GM18519 (cell line): Measurements from ENCODE around the gene PLEKHA6.
"Not testable (repeated sequence)": the region's sequence is repeated elsewhere in the genome, so short reads cannot be mapped to it uniquely, and the experiment has no call there.

Experiments used
- ATAC-seq: cut with Tn5 transposase; IDR thresholded peaks from one replicate; pipeline ENCODE4 v1.9.1; 2021; ENCODE audit warnings: mild to moderate bottlenecking, moderate library complexity; ENCODE audit not compliant: unreplicated experiment, low FRiP score

PLEKHA6 gene

GRCh38 chr1:204338997-204339396 lies 20.7 kb downstream of the PLEKHA6 start:
- ATAC-seq, result no peak

DNA sequence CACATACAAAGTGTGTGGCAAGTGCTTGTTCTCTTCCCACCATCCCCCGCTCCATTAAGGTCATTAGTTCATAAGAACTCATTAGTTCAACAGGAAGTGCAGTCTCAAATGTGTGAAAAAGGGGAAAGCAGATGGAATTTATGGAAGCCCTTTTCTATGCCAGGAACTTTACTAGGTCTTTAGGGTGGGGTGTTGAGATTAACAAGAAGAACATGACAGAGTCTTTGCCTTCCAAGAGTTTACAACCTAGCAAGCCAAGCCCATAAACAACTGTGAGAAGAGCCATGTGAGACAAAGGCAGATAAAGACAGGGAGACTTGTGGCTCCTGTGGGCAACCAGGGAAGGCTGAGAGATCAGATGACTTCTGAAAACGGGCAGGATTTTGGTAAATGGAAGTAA lies 21.4 kb downstream of the PLEKHA6 start:
- no peak for ATAC-seq

DNA sequence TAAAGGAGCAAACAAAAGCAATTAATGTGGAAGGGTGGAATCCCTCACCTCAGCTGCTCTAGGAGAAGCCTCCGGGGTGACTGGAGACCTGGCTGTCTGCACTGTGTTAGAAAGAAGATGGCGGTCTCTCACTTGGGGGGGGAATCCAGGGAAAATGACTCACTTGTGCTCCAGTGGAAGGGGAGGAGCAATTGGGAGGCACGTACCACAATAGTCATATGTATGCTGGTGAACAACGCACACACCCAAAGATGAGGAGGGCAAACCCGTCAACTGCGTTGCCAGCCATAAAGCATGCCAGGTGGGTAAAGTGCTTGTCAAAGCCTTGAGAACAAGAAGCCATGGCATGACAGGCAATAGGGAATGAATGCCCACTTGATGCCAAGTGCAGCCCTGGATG lies 22.1 kb downstream of the PLEKHA6 start:
- no peak for ATAC-seq

GRCh38 chr1:204337036-204337429 lies 22.7 kb downstream of the PLEKHA6 start:
- ATAC-seq, result no peak

- ATAC-seq, result no peak
These were observed 23.2 kb downstream of the PLEKHA6 start for GRCh38 chr1:204336421-204337035.

DNA sequence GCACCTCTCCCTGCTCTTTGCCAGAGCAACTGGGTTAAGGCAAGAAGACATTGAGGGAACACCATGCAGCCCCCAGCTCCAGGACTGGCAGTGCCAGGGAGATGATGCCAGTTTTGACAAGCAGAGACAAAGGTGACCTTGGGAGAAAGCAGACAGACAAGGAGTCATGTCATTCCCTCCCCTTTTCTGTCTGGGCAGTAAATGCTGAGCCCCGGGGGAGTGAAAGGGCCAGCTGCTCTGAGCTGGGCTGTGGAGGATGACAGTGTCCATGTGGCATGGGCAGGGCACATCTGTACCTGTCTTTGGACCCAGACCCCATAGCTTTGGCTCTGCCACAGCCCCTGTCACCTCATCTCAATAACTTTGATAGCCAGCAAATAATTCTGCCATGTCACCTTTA lies 24.2 kb downstream of the PLEKHA6 start:
- ATAC-seq, result no peak

DNA sequence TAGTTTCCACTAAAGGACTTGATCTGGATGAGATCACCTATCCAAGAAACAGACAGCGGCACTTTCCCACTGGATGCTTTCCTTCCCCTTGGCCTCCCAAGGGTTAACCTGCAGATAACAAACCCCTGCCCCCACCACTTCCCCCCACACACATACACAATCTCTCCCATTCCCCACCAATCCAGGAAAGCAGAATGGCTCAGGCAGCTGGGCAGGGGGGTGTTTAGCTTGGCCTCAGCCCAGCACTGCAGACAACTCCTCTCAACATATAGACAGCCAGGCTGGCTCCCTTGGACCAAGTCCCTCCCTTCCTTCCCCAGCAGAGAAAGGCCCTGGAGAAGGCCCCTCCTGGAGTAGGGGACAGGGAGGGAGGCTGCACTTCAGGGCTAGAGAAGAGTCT lies 24.6 kb downstream of the PLEKHA6 start:
- no peak for ATAC-seq

GRCh38 chr1:204334455-204334854 lies 25.3 kb downstream of the PLEKHA6 start:
- no peak for ATAC-seq

GRCh38 chr1:204333427-204333826 lies 26.3 kb downstream of the PLEKHA6 start:
- no peak for ATAC-seq

DNA sequence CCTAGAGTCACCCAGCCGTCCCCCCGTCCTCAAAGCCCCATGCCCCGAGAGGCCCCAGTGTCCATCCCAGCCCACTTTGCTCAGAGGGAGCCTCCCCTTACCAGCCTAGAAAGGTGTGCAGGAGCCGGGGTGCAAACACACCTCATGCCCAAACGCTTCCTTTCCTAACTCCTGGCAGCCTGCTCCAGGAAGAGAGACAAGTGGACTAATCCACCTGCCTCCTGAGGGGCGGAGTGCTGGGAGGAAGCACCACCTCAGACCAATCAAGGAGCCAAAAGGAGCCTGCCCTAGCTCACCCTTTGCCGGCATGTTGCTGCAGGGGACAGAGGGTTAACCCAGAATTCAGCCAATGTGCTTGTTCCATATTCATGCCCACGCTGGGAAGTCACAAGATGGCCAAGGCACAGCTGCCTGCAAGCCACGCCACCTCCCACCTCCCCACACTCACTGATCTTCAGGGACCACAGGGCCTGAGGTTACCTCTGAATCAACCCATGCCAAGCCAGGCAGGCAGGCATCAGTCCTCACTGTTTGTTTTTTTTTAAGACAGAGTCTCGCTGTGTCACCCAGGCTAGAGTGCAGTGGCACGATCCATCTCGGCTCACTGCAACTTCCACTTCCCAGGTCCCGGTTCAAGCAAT lies 27.8 kb downstream of the PLEKHA6 start:
- no peak for ATAC-seq

DNA sequence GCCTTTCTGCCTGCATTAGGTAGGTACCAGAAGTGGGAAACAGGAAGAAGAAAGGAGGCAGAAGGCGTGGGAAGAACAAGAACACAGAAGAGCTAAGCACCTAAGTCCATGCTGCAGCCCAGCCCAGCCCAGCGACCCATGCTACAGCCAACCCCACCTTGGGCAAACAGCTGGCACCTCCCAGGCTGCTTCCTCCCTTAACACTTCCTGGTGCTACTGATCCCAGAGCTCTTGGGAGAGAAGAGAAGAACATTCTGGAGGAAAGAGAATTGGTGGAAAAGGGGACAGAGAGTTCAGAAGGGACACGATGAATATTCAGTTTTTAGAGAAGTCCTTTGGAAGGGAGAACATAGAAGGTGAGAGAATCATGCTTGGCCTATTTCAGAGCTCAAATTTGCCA lies 28.5 kb downstream of the PLEKHA6 start:
- no peak for ATAC-seq

- ATAC-seq, result not testable (repeated sequence)
These were observed 31.9 kb downstream of the PLEKHA6 start for GRCh38 chr1:204327870-204328269.

- ATAC-seq, result no peak
These were observed 32.4 kb downstream of the PLEKHA6 start for GRCh38 chr1:204327359-204327758.

GRCh38 chr1:204326771-204327300 lies 32.9 kb downstream of the PLEKHA6 start:
- ATAC-seq, result no peak

DNA sequence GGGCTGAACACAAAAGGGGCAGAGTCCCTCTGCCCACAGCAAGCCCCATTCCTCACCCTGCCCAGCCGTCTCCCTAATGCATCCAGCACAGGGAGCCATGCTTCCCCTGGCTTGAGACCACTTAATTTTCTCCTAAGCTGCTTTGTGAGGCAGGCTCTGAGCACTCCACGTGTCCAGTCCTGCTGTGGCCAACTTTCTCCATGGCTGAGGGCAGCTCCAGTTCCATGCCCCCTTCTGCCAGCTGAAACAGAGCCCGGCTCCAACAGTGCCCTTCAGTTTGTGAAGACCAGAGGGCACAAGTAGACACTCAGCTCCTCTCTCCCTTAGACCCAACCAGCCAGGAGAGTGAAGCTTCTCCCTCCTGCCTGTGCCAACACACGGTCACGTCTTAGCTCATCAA lies 33.8 kb downstream of the PLEKHA6 start:
- ATAC-seq, result no peak

GRCh38 chr1:204323887-204324286 lies 35.8 kb downstream of the PLEKHA6 start:
- ATAC-seq, result no peak

DNA sequence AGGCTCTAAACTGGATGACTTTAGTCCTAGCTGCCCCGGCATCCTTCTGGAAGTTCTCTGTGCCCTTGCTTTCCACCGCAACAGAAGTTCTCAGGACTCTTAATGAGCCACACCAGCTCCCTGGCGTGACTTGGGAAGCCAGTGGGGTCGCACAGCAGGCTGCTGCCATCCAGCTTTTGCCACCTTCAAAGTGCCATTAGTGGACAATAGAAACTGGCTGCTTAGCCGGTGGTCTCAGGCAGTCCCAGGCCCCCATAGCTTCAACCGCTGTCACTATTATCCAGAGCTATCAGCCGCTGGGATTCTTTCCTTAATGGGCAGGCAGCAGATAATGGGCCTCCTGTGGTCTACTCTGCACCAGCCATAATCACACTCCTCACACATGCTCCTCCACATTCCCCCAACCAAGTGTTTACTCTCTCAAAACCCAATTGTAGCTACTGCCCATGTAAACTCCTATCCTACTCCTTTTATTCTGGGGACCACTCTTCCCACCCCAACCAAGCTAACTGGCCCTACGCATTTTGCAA lies 37.3 kb downstream of the PLEKHA6 start:
- ATAC-seq, result no peak

DNA sequence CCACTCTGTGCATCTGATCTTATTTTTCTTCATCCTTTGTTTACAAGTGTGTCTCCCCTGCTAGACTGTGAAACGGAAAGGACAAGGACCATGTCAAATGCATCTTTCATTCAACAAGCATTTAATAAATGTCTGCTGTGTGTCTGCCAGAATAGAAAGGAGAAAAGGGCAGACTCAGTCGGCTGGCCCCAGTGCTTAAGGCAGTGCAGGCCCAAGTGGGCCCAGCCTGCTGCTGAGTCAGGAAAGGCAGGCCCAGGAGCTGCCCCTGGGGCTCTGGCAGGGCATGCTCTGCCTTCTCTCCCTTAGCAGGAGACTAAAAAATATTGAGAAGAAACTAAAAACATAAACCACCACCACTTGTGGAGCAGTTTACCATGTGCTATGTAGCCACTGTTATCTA lies 38.1 kb downstream of the PLEKHA6 start:
- ATAC-seq, result no peak

GRCh38 chr1:204321051-204321450 lies 38.7 kb downstream of the PLEKHA6 start:
- ATAC-seq, result no peak

DNA sequence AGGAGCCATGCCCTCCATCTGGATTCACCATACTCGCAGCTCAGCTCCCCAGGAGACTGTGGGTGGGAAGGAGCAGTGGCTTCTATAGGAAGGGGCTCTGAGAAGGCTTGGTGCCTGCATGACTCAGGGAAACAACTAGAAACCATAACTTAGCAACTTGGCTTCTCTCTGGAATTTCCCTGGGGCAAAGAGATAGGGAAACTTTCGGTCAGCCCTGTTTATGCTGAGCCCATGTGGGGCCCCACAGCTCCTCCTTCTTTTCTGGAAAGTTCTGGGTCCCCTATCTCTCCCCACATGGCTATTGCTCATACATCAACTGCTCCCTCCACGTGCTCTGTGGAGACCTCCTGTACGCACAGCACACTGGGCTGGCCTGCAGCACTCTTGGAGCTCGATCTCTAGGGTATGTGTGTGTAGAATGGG lies 39.3 kb downstream of the PLEKHA6 start:
- no peak for ATAC-seq

- no peak for ATAC-seq
These were observed 40.3 kb downstream of the PLEKHA6 start for GRCh38 chr1:204319462-204319861.

DNA sequence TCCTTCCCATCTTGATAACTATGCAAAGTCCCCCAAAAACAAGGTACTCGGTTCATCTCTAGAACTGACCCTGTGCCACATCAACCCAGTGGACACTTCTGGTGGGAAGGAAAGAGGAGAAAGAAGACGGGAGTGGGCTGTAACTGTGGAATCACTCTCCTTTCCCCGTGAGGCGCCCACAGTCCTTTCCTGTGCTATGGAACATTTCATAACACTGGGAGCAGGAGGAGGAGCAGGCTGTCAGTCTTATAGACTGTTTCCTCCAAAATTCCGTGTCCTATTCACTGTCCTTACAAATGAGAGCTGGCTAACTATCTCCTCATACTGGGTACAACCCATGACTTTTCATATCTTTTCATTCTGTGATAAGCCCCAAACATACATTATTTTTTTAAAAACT lies 40.7 kb downstream of the PLEKHA6 start:
- no peak for ATAC-seq
